ENCODE results near the gene PHLPP1.

GRCh38 chr18:62842898-62843297, 127.6 kb downstream of the PHLPP1 start:
- no peak for TF ChIP-seq REST (IDR thresholded peaks at IDR 0.05)
- no peak for TF ChIP-seq TP53 (CRISPR knock-in tag; IDR thresholded peaks at IDR 0.05)
- TF ChIP-seq CTCF (IDR thresholded peaks at IDR 0.05) = no peak
- TF ChIP-seq POLR2A (IDR thresholded peaks at IDR 0.05; ENCODE audit: low read length) = no peak
- no peak for TF ChIP-seq HOXA7 (CRISPR knock-in tag; IDR thresholded peaks at IDR 0.05)
- no peak for TF ChIP-seq CEBPB (IDR thresholded peaks at IDR 0.05)
- no peak for TF ChIP-seq MAFK (IDR thresholded peaks at IDR 0.05; ENCODE audit: partially characterized antibody)
- TF ChIP-seq EP300 (IDR thresholded peaks at IDR 0.05) = no peak
- no peak for TF ChIP-seq SMC3 (IDR thresholded peaks at IDR 0.05)
- TF ChIP-seq HDAC2 (IDR thresholded peaks at IDR 0.05) = no peak
- no peak for TF ChIP-seq USF2 (IDR thresholded peaks at IDR 0.05)
- TF ChIP-seq BHLHE40 (IDR thresholded peaks at IDR 0.05; ENCODE audit: low read depth, low read length) = no peak
